HepG2 (cell line): ENCODE measurements around the gene KLHL36. TPM values are rescaled to one million over a fixed set of nuclear protein-coding genes. Genes with fewer than 3 reads are reported as not detected.
A peak's percentile ranks its signal among the peaks of the same experiment; 100 is the strongest.

Source experiments
- ATAC-seq: fragments of 200-7000 bp; cut with Tn5 transposase; 3 replicates; pipeline ENCODE4 v1.9.1; 2020; ENCODE audit warnings: mild to moderate bottlenecking, moderate library complexity
- BruUV-seq: library from RNA; stranded (reverse); fragments of 400-500 nt; replicated peaks from 2 replicates; lab custom pipeline; 2021; lab: Mats Ljungman, UMichigan
- CTCF ChIA-PET: fragments of 300-600 bp; formaldehyde crosslinking; extraction: SDS; loops from one replicate; lab custom pipeline; 2021; ENCODE audit warnings: low total read pairs, inconsistent platforms, low intra/inter-chr PET ratio; lab: Yijun Ruan, JAX
- POLR2A ChIA-PET: fragments of 350-600 bp; sonication (Branson Sonifier 250); formaldehyde crosslinking; loops from one replicate; lab custom pipeline; 2020; ENCODE audit warnings: antibody characterized with exemption, inconsistent platforms; lab: Yijun Ruan, JAX
- DNase-seq: peaks from one replicate; pipeline ENCODE4 v3.0.0-alpha.2; 2015; ENCODE audit warnings: low spot score
- FAIRE-seq: peaks from 3 replicates; lab custom pipeline; 2011; peaks lifted over from hg19 to GRCh38; lab: Jason Lieb, UNC
- H2AFZ ChIP-seq: one replicate; pipeline ENCODE4 v1.6.1; 2011; ENCODE audit warnings: low read length, inconsistent platforms
- H3K27ac ChIP-seq: fragments of 300-600 bp; 3 replicates; pipeline ENCODE4 v1.8.0; 2011; ENCODE audit warnings: mixed run types, mild to moderate bottlenecking, mixed read lengths, low read length, inconsistent platforms; ENCODE audit not compliant: insufficient read depth; ENCODE audit errors: extremely low read length
- H3K27me3 ChIP-seq, 2 experiments: fragments of 200-600 bp in 1 of 2; 2 replicates in 1 of 2; 3 replicates in 1 of 2; pipeline versions ENCODE4 v1.6.0 to v1.8.0; 2011; ENCODE audit warnings: low read length in 2 of 2, mild to moderate bottlenecking in 2 of 2, moderate library complexity in 2 of 2, inconsistent platforms in 1 of 2; ENCODE audit not compliant: insufficient read depth in 2 of 2, control insufficient read depth in 1 of 2
- H3K36me3 ChIP-seq, 2 experiments: fragments of 200-600 bp in 1 of 2; replicated peaks in 1 of 2; 2 replicates in 1 of 2; 3 replicates in 1 of 2; pipeline versions ENCODE4 v1.5.1 to v1.8.0; 2011; ENCODE audit warnings: low read length in 2 of 2, inconsistent platforms in 1 of 2; ENCODE audit not compliant: insufficient read depth in 2 of 2, control insufficient read depth in 1 of 2
- H3K4me1 ChIP-seq: 2 replicates; pipeline ENCODE4 v1.5.1; 2012; ENCODE audit warnings: low read length, inconsistent platforms; ENCODE audit not compliant: insufficient read depth
- H3K4me2 ChIP-seq: 2 replicates; pipeline ENCODE4 v1.6.0; 2011; ENCODE audit warnings: low read depth, low read length, inconsistent platforms
- H3K4me3 ChIP-seq, 3 experiments: fragments of 200-600 bp in 1 of 3; sonication (generic), shearing (Covaris generic) in 1 of 3; replicated peaks in 1 of 3; 2 replicates each; pipeline ENCODE4 v1.5.1; 2011 to 2016; ENCODE audit warnings: low read length in 3 of 3, inconsistent platforms in 2 of 3, low read depth in 2 of 3, mild to moderate bottlenecking in 2 of 3, control low read depth in 1 of 3, mixed read lengths in 1 of 3; ENCODE audit not compliant: insufficient read depth in 1 of 3
- H3K79me2 ChIP-seq: one replicate; pipeline ENCODE4 v1.6.1; 2011; ENCODE audit warnings: low read length, inconsistent platforms; ENCODE audit not compliant: insufficient read depth
- H3K9ac ChIP-seq: 2 replicates; pipeline ENCODE4 v1.6.0; 2011; ENCODE audit warnings: mild to moderate bottlenecking, low read depth, low read length, inconsistent platforms; ENCODE audit not compliant: insufficient read depth
- H3K9me3 ChIP-seq: 2 replicates; pipeline ENCODE4 v1.5.1; 2012; ENCODE audit warnings: mild to moderate bottlenecking, low read length
- H4K20me1 ChIP-seq: 2 replicates; pipeline ENCODE4 v1.6.0; 2011; ENCODE audit warnings: inconsistent platforms, mild to moderate bottlenecking, low read length, moderate library complexity; ENCODE audit not compliant: insufficient read depth
- DNMT1 ChIP-seq: sonication (generic); formaldehyde crosslinking; IDR thresholded peaks from 2 replicates; pipeline ENCODE4 v1.5.1; 2020; ENCODE audit warnings: mild to moderate bottlenecking, missing genetic modification reagents
- JUNB ChIP-seq: sonication (generic); formaldehyde crosslinking; IDR thresholded peaks from 2 replicates; pipeline ENCODE4 v1.8.0; 2022; ENCODE audit warnings: missing genetic modification reagents, mild to moderate bottlenecking, borderline replicate concordance
- SKI ChIP-seq: fragments of 450-650 bp; IDR thresholded peaks from one replicate; pipeline ENCODE4 v1.6.1; 2018; ENCODE audit warnings: mild to moderate bottlenecking; ENCODE audit not compliant: partially characterized antibody
- ZNF770 ChIP-seq: sonication (generic); formaldehyde crosslinking; IDR thresholded peaks from 2 replicates; pipeline ENCODE4 v1.5.0; 2020; ENCODE audit warnings: mild to moderate bottlenecking, missing genetic modification reagents
- ZNF772 ChIP-seq: sonication (generic); formaldehyde crosslinking; IDR thresholded peaks from 2 replicates; pipeline ENCODE4 v1.5.0; 2020; ENCODE audit warnings: mild to moderate bottlenecking, missing genetic modification reagents
- WGBS: methylation state at CpG from one replicate; pipeline ENCODE4 v1.1.6; 2017; ENCODE audit warnings: low lambda C conversion rate; 5-methylcytosine and 5-hydroxymethylcytosine counted together
- in situ Hi-C: cut with HindIII; loops from 2 replicates; pipeline ENCODE4 v1.10.0; 2017; ENCODE audit warnings: low pct_unique_long_range_greater_than_20kb; ENCODE audit not compliant: extremely low pct_ligation_motif_present
- intact Hi-C: fragments of 100-400 bp; cut with micrococcal nuclease; formaldehyde crosslinking; loops from one replicate; pipeline ENCODE4 v1.10.0; 2022; ENCODE audit not compliant: unreplicated experiment
- polyA plus RNA-seq, 8 experiments: library from polyadenylated mRNA; depleted of rRNA in 3 of 8; stranded (reverse) in 7 of 8; unstranded in 1 of 8; fragments of >200 nt; fragmentation: Illumina TruSeq in 4 of 8; extraction: Trizol in 4 of 8; gene quantifications; 2 replicates each; pipeline versions ENCODE4 v1.2.1 to v1.2.3, GENCODE V29; 2011 to 2016; ENCODE audit warnings: low read depth in 4 of 8, missing spikeins in 1 of 8, mixed read lengths in 1 of 8; ENCODE audit not compliant: insufficient read depth in 1 of 8
- total RNA-seq, 5 experiments: library from RNA; depleted of rRNA; stranded (reverse); fragments of >200 nt; fragmentation: Illumina TruSeq; extraction: Trizol; gene quantifications; 2 replicates each; pipeline ENCODE4 v1.2.3, GENCODE V29; 2016; ENCODE audit warnings: low read depth in 1 of 5
- TF ChIP-seq, protein P1 (sequence below): sonication (generic); formaldehyde crosslinking; IDR thresholded peaks from 2 replicates; pipeline ENCODE4 v1.4.0; 2020; ENCODE audit warnings: missing genetic modification reagents, borderline replicate concordance

KLHL36 gene
- total and polyA plus RNA-seq, 2 of the 13 experiments (the other 11 are each of a cell fraction or from before 2014, with no cell fraction given): 24.3 to 26.0 TPM

- 0 out of 5 replicates have a peak, but pooled peaks cover 0 to 13% of the 10 kb centered on the region in 2 experiments for H3K27me3 ChIP-seq
- peaks cover 48% of the 10 kb centered on the region for H3K4me1 ChIP-seq
- in situ Hi-C loops (no loop called here), intact Hi-C loops (no loop called here)
- ATAC-seq (no peak), FAIRE-seq (no peak), DNase-seq (no peak)
- 0 out of 2 replicates have a peak, but pooled peaks have one; percentile 40 for TF ChIP-seq JUNB
- TF ChIP-seq ZNF772 (CRISPR knock-in tag): no peak
- TF ChIP-seq SKI: no peak
- no peak for TF ChIP-seq DNMT1
- TF ChIP-seq, protein P1, sequence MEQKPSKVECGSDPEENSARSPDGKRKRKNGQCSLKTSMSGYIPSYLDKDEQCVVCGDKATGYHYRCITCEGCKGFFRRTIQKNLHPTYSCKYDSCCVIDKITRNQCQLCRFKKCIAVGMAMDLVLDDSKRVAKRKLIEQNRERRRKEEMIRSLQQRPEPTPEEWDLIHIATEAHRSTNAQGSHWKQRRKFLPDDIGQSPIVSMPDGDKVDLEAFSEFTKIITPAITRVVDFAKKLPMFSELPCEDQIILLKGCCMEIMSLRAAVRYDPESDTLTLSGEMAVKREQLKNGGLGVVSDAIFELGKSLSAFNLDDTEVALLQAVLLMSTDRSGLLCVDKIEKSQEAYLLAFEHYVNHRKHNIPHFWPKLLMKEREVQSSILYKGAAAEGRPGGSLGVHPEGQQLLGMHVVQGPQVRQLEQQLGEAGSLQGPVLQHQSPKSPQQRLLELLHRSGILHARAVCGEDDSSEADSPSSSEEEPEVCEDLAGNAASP (CRISPR knock-in tag): peak; percentile 55; the same call in 1 of the 2 replicates
- TF ChIP-seq ZNF770: peak; percentile 59; the same call in 1 of the 2 replicates
- no peaks in the 10 kb centered on the region for H3K79me2 ChIP-seq
- WGBS: 47% methylated on average over 4 of the region's 4 CpGs
- BruUV-seq: no TSS peak
- H3K36me3 ChIP-seq: no peaks in the 10 kb centered on the region
- H3K4me2 ChIP-seq: 0 out of 2 replicates have a peak overlapping the region, but pooled peaks have one; percentile 9
- H3K27ac ChIP-seq: no peak overlapping the region
- no peaks in the 10 kb centered on the region for H4K20me1 ChIP-seq
- no peak overlapping the region for H3K4me3 ChIP-seq
- ChIA-PET CTCF (no interaction called here), POLR2A (interaction anchor here (1.2 kb wide), 1 partner anchor 11 kb away, joined by 3 read pairs; the partner anchor contains the start of gene KLHL36)
- H2AFZ ChIP-seq: no peak overlapping the region
- H3K9me3 ChIP-seq: no peaks in the 10 kb centered on the region
- no peak overlapping the region for H3K9ac ChIP-seq
Observed at GRCh38 chr16:84637709-84638108, 10.6 kb upstream of the KLHL36 start.
